CD8-positive, alpha-beta memory T cell (primary cell): ENCODE results near the gene HOXD12. TPM values are rescaled to one million over a fixed set of nuclear protein-coding genes. Genes with fewer than 3 reads are reported as not detected.

ENCODE experiments used
- CTCF ChIA-PET: fragments of 350-600 bp; sonication (Branson Sonifier 250); formaldehyde crosslinking; loops from one replicate; lab custom pipeline; 2021; ENCODE audit warnings: antibody characterized with exemption; lab: Charles Lee
- POLR2A ChIA-PET: fragments of 350-600 bp; sonication (Branson Sonifier 250); formaldehyde crosslinking; loops from one replicate; lab custom pipeline; 2021; ENCODE audit warnings: antibody characterized with exemption; lab: Charles Lee
- DNase-seq, 5 donors: peaks; one replicate each; pipeline versions ENCODE4 v3.0.0 to v3.0.0-alpha.2; 2020 to 2022; ENCODE audit warnings: mixed read lengths in 1 of 5
- H3K27ac ChIP-seq: one replicate; pipeline ENCODE4 v1.7.0; 2013; ENCODE audit warnings: low read depth, mild to moderate bottlenecking, low read length, moderate library complexity
- H3K27me3 ChIP-seq: 2 replicates; pipeline ENCODE4 v1.7.0; 2013; ENCODE audit warnings: low read length, mild to moderate bottlenecking; ENCODE audit not compliant: insufficient read depth, poor library complexity, severe bottlenecking
- H3K36me3 ChIP-seq: 2 replicates; pipeline ENCODE4 v1.7.0; 2013; ENCODE audit warnings: mild to moderate bottlenecking, low read length, moderate library complexity; ENCODE audit not compliant: insufficient read depth
- H3K4me1 ChIP-seq: 2 replicates; pipeline ENCODE4 v1.7.0; 2013; ENCODE audit warnings: mild to moderate bottlenecking, low read length, moderate library complexity; ENCODE audit not compliant: insufficient read depth
- H3K4me3 ChIP-seq: 2 replicates; pipeline ENCODE4 v1.7.0; 2013; ENCODE audit warnings: mild to moderate bottlenecking, low read length
- H3K9me3 ChIP-seq: 2 replicates; pipeline ENCODE4 v1.7.0; 2013; ENCODE audit warnings: mild to moderate bottlenecking, low read length
- H3K27ac Mint-ChIP-seq, 8 donors: one replicate each; pipeline ENCODE4 v1.8.0; 2020 to 2021; ENCODE audit warnings: mixed read lengths in 8 of 8, mild to moderate bottlenecking in 6 of 8, inconsistent platforms in 3 of 8, moderate library complexity in 3 of 8
- H3K27me3 Mint-ChIP-seq, 2 donors: one replicate each; pipeline ENCODE4 v1.8.0; 2020 to 2021; ENCODE audit warnings: mixed read lengths in 2 of 2, mild to moderate bottlenecking in 1 of 2, moderate library complexity in 1 of 2
- H3K36me3 Mint-ChIP-seq, 3 donors: one replicate each; pipeline ENCODE4 v1.8.0; 2020 to 2021; ENCODE audit warnings: mixed read lengths in 3 of 3, inconsistent platforms in 1 of 3, mild to moderate bottlenecking in 1 of 3
- H3K4me1 Mint-ChIP-seq, 3 donors: one replicate each; pipeline ENCODE4 v1.8.0; 2020 to 2021; ENCODE audit warnings: mixed read lengths in 3 of 3, inconsistent platforms in 1 of 3, mild to moderate bottlenecking in 1 of 3
- H3K4me3 Mint-ChIP-seq, 7 donors: one replicate each; pipeline ENCODE4 v1.8.0; 2020 to 2021; ENCODE audit warnings: mixed read lengths in 7 of 7, mild to moderate bottlenecking in 6 of 7, moderate library complexity in 4 of 7, inconsistent platforms in 2 of 7
- H3K9me3 Mint-ChIP-seq, 5 donors: one replicate each; pipeline ENCODE4 v1.8.0; 2020 to 2022; ENCODE audit warnings: mixed read lengths in 5 of 5, mild to moderate bottlenecking in 3 of 5, moderate library complexity in 2 of 5, inconsistent platforms in 1 of 5
- polyA plus RNA-seq: library from polyadenylated mRNA; unstranded; fragments of 300-500 nt; fragmentation: Illumina TruSeq; gene quantifications from one replicate; pipeline ENCODE4 v1.2.3, GENCODE V29; 2021
- total RNA-seq, 2 experiments: library from RNA; stranded (reverse); gene quantifications; one replicate each; pipeline ENCODE4 v1.2.3, GENCODE V29; 2021

HOXD12 gene
- total and polyA plus RNA-seq, 3 experiments from 2014 or later = not detected

GRCh38 chr2:176132205-176133171 lies 32.9 kb downstream of the HOXD12 start:
- DNase-seq = peak in 1 of 5 donors; percentile 27
- peaks cover 35% of the 10 kb centered on the region for H3K4me1 ChIP-seq
- no peaks in the 10 kb centered on the region for H3K36me3 ChIP-seq
- peak overlapping the region in 3 of 8 donors; percentile 13 to 65 (median 29) for H3K27ac Mint-ChIP-seq
- H3K4me3 ChIP-seq = peak overlapping the region; percentile 37
- peak overlapping the region; percentile 45 to 89 (median 81) for H3K4me3 Mint-ChIP-seq
- H3K27me3 Mint-ChIP-seq = peaks cover 78 to 85% of the 10 kb centered on the region in 2 donors
- no peaks in the 10 kb centered on the region for H3K36me3 Mint-ChIP-seq
- H3K4me1 Mint-ChIP-seq = peaks cover 34 to 56% (median 55%) of the 10 kb centered on the region in 3 donors
- peaks cover 89% of the 10 kb centered on the region for H3K27me3 ChIP-seq
- no peak overlapping the region for H3K27ac ChIP-seq
- peaks cover 5 to 41% (median 23%) of the 10 kb centered on the region in 5 donors for H3K9me3 Mint-ChIP-seq
- CTCF ChIA-PET = interaction anchor here (0.8 to 2.4 kb wide), 9 partner anchors 10 to 1016 kb away, joined by 3 to 14 read pairs (median 3); partner anchors contain the start of gene HOXD9
- POLR2A ChIA-PET = no interaction called here
- H3K9me3 ChIP-seq = no peaks in the 10 kb centered on the region

- H3K4me3 Mint-ChIP-seq = peak overlapping the region in 1 of 7 donors; percentile 37
- Histone ChIP-seq H3K36me3 (no peaks in the 10 kb centered on the region), H3K4me3 (no peak overlapping the region), H3K9me3 (peaks cover 4% of the 10 kb centered on the region), H3K27ac (no peak overlapping the region), H3K4me1 (peaks cover 31% of the 10 kb centered on the region), H3K27me3 (peaks cover 89% of the 10 kb centered on the region)
- CTCF ChIA-PET = interaction anchor here (2.0 kb wide), 1 partner anchor 1015 kb away, joined by 9 read pairs; no protein-coding TSS in a partner anchor
- peak overlapping the region in 1 of 8 donors; percentile 10 for H3K27ac Mint-ChIP-seq
- DNase-seq = no peak
- POLR2A ChIA-PET = no interaction called here
- peaks cover 78 to 85% of the 10 kb centered on the region in 2 donors for H3K27me3 Mint-ChIP-seq
- peaks cover 8 to 42% (median 26%) of the 10 kb centered on the region in 5 donors for H3K9me3 Mint-ChIP-seq
- peaks cover 30 to 51% (median 49%) of the 10 kb centered on the region in 3 donors for H3K4me1 Mint-ChIP-seq
- H3K36me3 Mint-ChIP-seq = no peaks in the 10 kb centered on the region
Observed at GRCh38 chr2:176133389-176133788, 33.8 kb downstream of the HOXD12 start.

- Mint-ChIP-seq H3K36me3 (no peaks in the 10 kb centered on the region), H3K4me1 (peaks cover 28 to 50% (median 44%) of the 10 kb centered on the region in 3 donors), H3K27me3 (peaks cover 78 to 85% of the 10 kb centered on the region in 2 donors), H3K27ac (peak overlapping the region in 1 of 8 donors; percentile 10), H3K4me3 (no peak overlapping the region), H3K9me3 (peaks cover 13 to 44% (median 30%) of the 10 kb centered on the region in 5 donors)
- Histone ChIP-seq H3K27ac (no peak overlapping the region), H3K9me3 (peaks cover 4% of the 10 kb centered on the region), H3K27me3 (peaks cover 89% of the 10 kb centered on the region), H3K4me1 (peaks cover 29% of the 10 kb centered on the region), H3K4me3 (no peak overlapping the region), H3K36me3 (no peaks in the 10 kb centered on the region)
- ChIA-PET POLR2A (no interaction called here), CTCF (no interaction called here)
- DNase-seq = no peak
Observed at GRCh38 chr2:176134035-176134434, 34.4 kb downstream of the HOXD12 start.

GRCh38 chr2:176135035-176135440 lies 35.4 kb downstream of the HOXD12 start:
- Mint-ChIP-seq H3K36me3 (no peaks in the 10 kb centered on the region), H3K27ac (peak overlapping the region in 2 of 8 donors; percentile 37 to 50), H3K4me1 (peaks cover 31 to 53% (median 49%) of the 10 kb centered on the region in 3 donors), H3K27me3 (peaks cover 82 to 92% of the 10 kb centered on the region in 2 donors), H3K9me3 (peaks cover 17 to 43% (median 34%) of the 10 kb centered on the region in 5 donors), H3K4me3 (peak overlapping the region in 4 of 7 donors; percentile 22 to 84 (median 50))
- Histone ChIP-seq H3K4me3 (no peak overlapping the region), H3K27me3 (peaks cover 92% of the 10 kb centered on the region), H3K4me1 (peaks cover 28% of the 10 kb centered on the region), H3K27ac (no peak overlapping the region), H3K9me3 (peaks cover 4% of the 10 kb centered on the region), H3K36me3 (no peaks in the 10 kb centered on the region)
- CTCF ChIA-PET = no interaction called here
- POLR2A ChIA-PET = no interaction called here
- no peak for DNase-seq

GRCh38 chr2:176136374-176137251 lies 37.0 kb downstream of the HOXD12 start:
- Histone ChIP-seq H3K36me3 (no peaks in the 10 kb centered on the region), H3K9me3 (peaks cover 4% of the 10 kb centered on the region), H3K4me1 (peaks cover 35% of the 10 kb centered on the region), H3K4me3 (no peak overlapping the region), H3K27ac (no peak overlapping the region), H3K27me3 (peaks cover 92% of the 10 kb centered on the region)
- Mint-ChIP-seq H3K36me3 (no peaks in the 10 kb centered on the region), H3K4me1 (peaks cover 30 to 50% (median 47%) of the 10 kb centered on the region in 3 donors), H3K27ac (no peak overlapping the region), H3K9me3 (peaks cover 12 to 39% (median 28%) of the 10 kb centered on the region in 5 donors), H3K4me3 (peak overlapping the region; percentile 41 to 74 (median 57)), H3K27me3 (peaks cover 85 to 93% of the 10 kb centered on the region in 2 donors)
- DNase-seq = no peak
- ChIA-PET POLR2A (interaction anchor here (0.7 kb wide), 1 partner anchor 57 kb away, joined by 4 read pairs; no protein-coding TSS in a partner anchor), CTCF (no interaction called here)

- Histone ChIP-seq H3K4me1 (peaks cover 32% of the 10 kb centered on the region), H3K27ac (no peak overlapping the region), H3K9me3 (peaks cover 4% of the 10 kb centered on the region), H3K36me3 (no peaks in the 10 kb centered on the region), H3K4me3 (no peak overlapping the region), H3K27me3 (peaks cover 92% of the 10 kb centered on the region)
- ChIA-PET CTCF (no interaction called here), POLR2A (interaction anchor here (0.7 kb wide), 1 partner anchor 58 kb away, joined by 4 read pairs; no protein-coding TSS in a partner anchor)
- DNase-seq = no peak
- Mint-ChIP-seq H3K4me1 (peaks cover 25 to 45% (median 43%) of the 10 kb centered on the region in 3 donors), H3K27ac (no peak overlapping the region), H3K9me3 (peaks cover 12 to 36% (median 27%) of the 10 kb centered on the region in 5 donors), H3K36me3 (no peaks in the 10 kb centered on the region), H3K27me3 (peaks cover 86 to 93% of the 10 kb centered on the region in 2 donors), H3K4me3 (peak overlapping the region in 4 of 7 donors; percentile 1 to 68 (median 16))
Observed at GRCh38 chr2:176137252-176137580, 37.6 kb downstream of the HOXD12 start.

GRCh38 chr2:176137906-176138305 lies 38.3 kb downstream of the HOXD12 start:
- ChIA-PET POLR2A (interaction anchor here (0.7 kb wide), 1 partner anchor 285 kb away, joined by 3 read pairs; no protein-coding TSS in a partner anchor), CTCF (no interaction called here)
- Histone ChIP-seq H3K27ac (no peak overlapping the region), H3K27me3 (peaks cover 91% of the 10 kb centered on the region), H3K9me3 (peaks cover 4% of the 10 kb centered on the region), H3K4me3 (no peak overlapping the region), H3K36me3 (no peaks in the 10 kb centered on the region), H3K4me1 (peaks cover 29% of the 10 kb centered on the region)
- H3K27ac Mint-ChIP-seq = no peak overlapping the region
- no peak for DNase-seq
- peaks cover 12 to 32% (median 24%) of the 10 kb centered on the region in 5 donors for H3K9me3 Mint-ChIP-seq
- H3K4me3 Mint-ChIP-seq = peak overlapping the region in 1 of 7 donors; percentile 64
- H3K4me1 Mint-ChIP-seq = peaks cover 20 to 38% (median 38%) of the 10 kb centered on the region in 3 donors
- H3K27me3 Mint-ChIP-seq = peaks cover 85 to 93% of the 10 kb centered on the region in 2 donors
- no peaks in the 10 kb centered on the region for H3K36me3 Mint-ChIP-seq
